K562 treated with DMSO at 1 percent for 4 hours (cell line): ENCODE results near the gene EIF4E1B. TPM values are rescaled to one million over a fixed set of nuclear protein-coding genes. Genes with fewer than 3 reads are reported as not detected.

Experiments
- total RNA-seq: library from RNA; unstranded; fragments of 300-600 nt; gene quantifications from 2 replicates; pipeline ENCODE4 v1.2.3, GENCODE V29; 2022; ENCODE audit not compliant: insufficient read depth

EIF4E1B gene
- total RNA-seq = not detected in 2 replicates

GRCh38 chr5:176629853-176630680, at the start of gene EIF4E1B, which contains the start of gene SNCB:
Gene EIF4E1B, plus strand, starts transcription at chr5:176630675. Its CDS starts 12,113 bp downstream, at chr5:176642788.
Gene SNCB, minus strand, starts transcription at chr5:176630534. Its CDS starts 880 bp downstream, at chr5:176629654.

DNA sequence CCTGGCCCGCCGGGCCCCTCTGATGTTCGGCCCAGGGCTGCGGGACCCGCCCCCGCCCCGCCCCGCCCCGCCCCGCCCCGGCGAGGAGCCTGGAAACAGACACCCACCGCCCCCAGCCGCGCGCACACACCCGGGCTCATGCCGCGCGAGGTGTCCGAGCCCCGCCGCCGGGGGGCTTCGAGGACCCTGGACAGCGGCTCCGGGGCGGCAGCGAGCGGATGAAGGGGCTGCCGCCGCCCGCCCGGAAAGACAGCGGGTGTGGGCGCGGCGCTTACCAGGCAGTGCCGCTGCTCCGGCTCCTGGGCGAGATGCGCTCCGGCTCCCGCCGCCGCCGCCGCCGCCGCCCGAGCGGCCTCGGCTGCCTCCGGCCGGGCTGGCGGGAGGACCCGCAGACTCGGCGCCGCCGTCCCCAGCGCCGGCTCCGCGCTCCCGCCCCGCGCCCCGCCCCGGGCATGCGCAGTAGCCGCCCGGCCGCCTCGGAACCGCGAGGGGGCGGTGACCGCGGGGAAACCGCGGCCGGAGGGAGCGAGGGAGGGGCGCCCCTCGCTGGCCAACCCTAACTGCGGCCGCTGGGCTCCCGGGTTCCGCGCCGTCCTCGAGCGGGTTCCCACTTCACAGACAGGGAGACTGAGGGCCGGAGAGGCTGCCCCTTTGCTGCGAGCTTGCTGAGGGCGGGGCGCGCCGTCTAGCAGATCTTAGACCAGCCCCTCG, 20.6 kb upstream of the EIF4E1B start, which contains the start of gene GPRIN1:
Gene GPRIN1 (minus strand): TSS at position 433 of the 711 bp plus-strand sequence. CDS start 10,322 bp downstream, outside the sequence.

GRCh38 chr5:176647030-176647842, 16.8 kb downstream of the EIF4E1B start, which contains the start of gene TSPAN17:
Gene TSPAN17, plus strand, starts transcription at chr5:176647484. Its CDS starts 132 bp downstream, at chr5:176647616.

Other genes with a start within 250 kb of the EIF4E1B start
- 16.0 and 17.2 TPM in 2 replicates for gene NOP16, start 242.1 kb upstream of the EIF4E1B start, total RNA-seq
- gene HIGD2A, start 241.9 kb upstream of the EIF4E1B start, total RNA-seq = 347 and 409 TPM in 2 replicates
- gene CLTB, start 214.1 kb upstream of the EIF4E1B start, total RNA-seq = 69.9 and 102 TPM in 2 replicates
- 22.4 and 26.1 TPM in 2 replicates for gene FAF2, start 182.3 kb upstream of the EIF4E1B start, total RNA-seq
- 36.0 and 37.5 TPM in 2 replicates for gene RNF44, start 93.3 kb upstream of the EIF4E1B start, total RNA-seq
- gene CDHR2, start 81.3 kb upstream of the EIF4E1B start, total RNA-seq = not detected in 2 replicates
- gene GPRIN1, start 20.5 kb upstream of the EIF4E1B start, total RNA-seq = 4.2 and 4.4 TPM in 2 replicates
- not detected in 2 replicates for gene SNCB, start 141 bp upstream of the EIF4E1B start, total RNA-seq
- 28.1 and 30.4 TPM in 2 replicates for gene TSPAN17, start 16.8 kb downstream of the EIF4E1B start, total RNA-seq
- not detected in 2 replicates for gene UNC5A, start 179.9 kb downstream of the EIF4E1B start, total RNA-seq